RWPE2 (cell line): ENCODE data around the gene LGALSL.

Source experiments
- ATAC-seq: fragments of 200-7000 bp; cut with Tn5 transposase; 3 replicates; pipeline ENCODE4 v1.9.1; 2021; ENCODE audit warnings: low read depth
- DNase-seq: peaks from one replicate; pipeline ENCODE4 v3.0.0-alpha.2; 2020; ENCODE audit warnings: low spot score
- H3K27ac ChIP-seq: fragments of 450-650 bp; 2 replicates; pipeline ENCODE4 v1.5.1; 2017; ENCODE audit warnings: mild to moderate bottlenecking; ENCODE audit not compliant: poor library complexity, severe bottlenecking
- H3K27me3 ChIP-seq: fragments of 250-450 bp; sonication (Bioruptor Pico); 2 replicates; pipeline ENCODE4 v1.5.1; 2021; ENCODE audit warnings: mild to moderate bottlenecking, moderate library complexity; ENCODE audit not compliant: insufficient read depth, poor library complexity, severe bottlenecking
- H3K36me3 ChIP-seq: fragments of 250-450 bp; sonication (Bioruptor Pico); 2 replicates; pipeline ENCODE4 v1.5.1; 2020; ENCODE audit warnings: low read depth, mild to moderate bottlenecking, moderate library complexity
- H3K4me1 ChIP-seq: fragments of 250-450 bp; sonication (Bioruptor Pico); 2 replicates; pipeline ENCODE4 v1.5.1; 2021; ENCODE audit warnings: mild to moderate bottlenecking, moderate library complexity; ENCODE audit not compliant: insufficient read depth, poor library complexity, severe bottlenecking
- H3K4me3 ChIP-seq: fragments of 250-450 bp; sonication (Bioruptor Pico); 2 replicates; pipeline ENCODE4 v1.5.1; 2021; ENCODE audit warnings: mild to moderate bottlenecking, moderate library complexity; ENCODE audit not compliant: severe bottlenecking
- H3K9me3 ChIP-seq: fragments of 250-450 bp; sonication (Bioruptor Pico); 2 replicates; pipeline ENCODE4 v1.5.1; 2021; ENCODE audit warnings: mild to moderate bottlenecking, moderate library complexity; ENCODE audit not compliant: severe bottlenecking
- CTCF ChIP-seq: fragments of 450-650 bp; IDR thresholded peaks from one replicate; pipeline ENCODE4 v1.5.1; 2017; ENCODE audit warnings: mild to moderate bottlenecking, moderate library complexity; ENCODE audit not compliant: poor library complexity, severe bottlenecking

Gene LGALSL

GRCh38 chr2:64491426-64491825 lies 37.5 kb downstream of the LGALSL start:
- Histone ChIP-seq H3K27ac (no peak overlapping the region), H3K9me3 (no peaks in the 10 kb centered on the region), H3K36me3 (no peaks in the 10 kb centered on the region), H3K4me1 (no peaks in the 10 kb centered on the region), H3K4me3 (no peak overlapping the region), H3K27me3 (no peaks in the 10 kb centered on the region)
- ATAC-seq (no peak), DNase-seq (no peak)
- no peak for TF ChIP-seq CTCF

- H3K4me3 ChIP-seq, result no peak overlapping the region
- no peaks in the 10 kb centered on the region for H3K4me1 ChIP-seq
- DNase-seq, result no peak
- no peaks in the 10 kb centered on the region for H3K36me3 ChIP-seq
- no peak overlapping the region for H3K27ac ChIP-seq
- H3K9me3 ChIP-seq, result no peaks in the 10 kb centered on the region
- no peak for ATAC-seq
- TF ChIP-seq CTCF, result no peak
- H3K27me3 ChIP-seq, result no peaks in the 10 kb centered on the region
Measured at GRCh38 chr2:64492272-64492671, 38.3 kb downstream of the LGALSL start.

- ATAC-seq (no peak), DNase-seq (no peak)
- H3K27ac ChIP-seq, result no peak overlapping the region
- H3K9me3 ChIP-seq, result no peaks in the 10 kb centered on the region
- no peak overlapping the region for H3K4me3 ChIP-seq
- no peak for TF ChIP-seq CTCF
- no peaks in the 10 kb centered on the region for H3K27me3 ChIP-seq
- H3K36me3 ChIP-seq, result no peaks in the 10 kb centered on the region
- H3K4me1 ChIP-seq, result no peaks in the 10 kb centered on the region
Measured at GRCh38 chr2:64492821-64493220, 38.9 kb downstream of the LGALSL start.

GRCh38 chr2:64493788-64494187 lies 39.8 kb downstream of the LGALSL start:
- no peak for ATAC-seq
- DNase-seq, result no peak

GRCh38 chr2:64498438-64498837 lies 44.5 kb downstream of the LGALSL start:
- no peaks in the 10 kb centered on the region for H3K9me3 ChIP-seq
- no peaks in the 10 kb centered on the region for H3K36me3 ChIP-seq
- H3K27me3 ChIP-seq, result no peaks in the 10 kb centered on the region
- ATAC-seq (no peak), DNase-seq (no peak)
- H3K4me3 ChIP-seq, result no peak overlapping the region
- H3K27ac ChIP-seq, result no peak overlapping the region
- no peak for TF ChIP-seq CTCF
- no peaks in the 10 kb centered on the region for H3K4me1 ChIP-seq

More at GRCh38 chr2:64493788-64494187, 39.8 kb downstream of the LGALSL start:
- no peaks in the 10 kb centered on the region for H3K36me3 ChIP-seq
- H3K9me3 ChIP-seq, result no peaks in the 10 kb centered on the region
- H3K27ac ChIP-seq, result no peak overlapping the region
- H3K27me3 ChIP-seq, result no peaks in the 10 kb centered on the region
- no peak for TF ChIP-seq CTCF
- no peak overlapping the region for H3K4me3 ChIP-seq
- no peaks in the 10 kb centered on the region for H3K4me1 ChIP-seq
